HepG2 (cell line): ENCODE results near the gene DAD1. TPM values are rescaled to one million over a fixed set of nuclear protein-coding genes. Genes with fewer than 3 reads are reported as not detected.

Source experiments
- ARNTL ChIP-seq: sonication (generic); formaldehyde crosslinking; IDR thresholded peaks from 2 replicates; pipeline ENCODE4 v1.4.0; 2020; ENCODE audit warnings: mild to moderate bottlenecking, missing genetic modification reagents
- FOXA3 ChIP-seq: IDR thresholded peaks from 2 replicates; pipeline ENCODE4 v1.6.1; 2016; ENCODE audit warnings: missing genetic modification reagents, missing compliant biosample characterization
- GRHL1 ChIP-seq: sonication (generic); formaldehyde crosslinking; conservative IDR thresholded peaks from 2 replicates; pipeline ENCODE4 v1.8.0; 2022; ENCODE audit warnings: missing genetic modification reagents
- HOMEZ ChIP-seq: IDR thresholded peaks from 2 replicates; pipeline ENCODE4 v1.6.1; 2016; ENCODE audit warnings: low read depth
- ISL2 ChIP-seq: sonication (generic); formaldehyde crosslinking; IDR thresholded peaks from 2 replicates; pipeline ENCODE4 v1.5.0; 2020; ENCODE audit warnings: missing genetic modification reagents
- KDM3A ChIP-seq: IDR thresholded peaks from 2 replicates; pipeline ENCODE4 v1.6.1; 2018; ENCODE audit warnings: low read depth, missing compliant biosample characterization
- NFE2L1 ChIP-seq: sonication (generic); formaldehyde crosslinking; IDR thresholded peaks from 2 replicates; pipeline ENCODE4 v1.4.0; 2020; ENCODE audit warnings: missing genetic modification reagents, mild to moderate bottlenecking, borderline replicate concordance
- NR3C1 ChIP-seq: sonication (generic); formaldehyde crosslinking; IDR thresholded peaks from 2 replicates; pipeline ENCODE4 v1.4.0; 2020; ENCODE audit warnings: missing genetic modification reagents
- PRPF4 ChIP-seq: fragments of 200-400 bp; formaldehyde crosslinking; IDR thresholded peaks from 2 replicates; pipeline ENCODE4 v1.6.1; 2016; ENCODE audit warnings: low read length, low read depth; ENCODE audit not compliant: poor library complexity, severe bottlenecking
- RAD21 ChIP-seq: fragments of 450-650 bp; formaldehyde crosslinking; IDR thresholded peaks from 2 replicates; pipeline ENCODE4 v1.5.0; 2020; ENCODE audit warnings: mild to moderate bottlenecking
- ZBTB7B ChIP-seq: sonication (generic); formaldehyde crosslinking; IDR thresholded peaks from 2 replicates; pipeline ENCODE4 v1.4.0; 2020; ENCODE audit warnings: missing genetic modification reagents
- ZNF30 ChIP-seq: sonication (generic); formaldehyde crosslinking; IDR thresholded peaks from 2 replicates; pipeline ENCODE4 v1.5.0; 2020; ENCODE audit warnings: mild to moderate bottlenecking, missing genetic modification reagents
- ZNF552 ChIP-seq: sonication (generic); formaldehyde crosslinking; IDR thresholded peaks from 2 replicates; pipeline ENCODE4 v1.9.0; 2022; ENCODE audit warnings: missing genetic modification reagents, mild to moderate bottlenecking, borderline replicate concordance
- polyA plus RNA-seq, 8 experiments: library from polyadenylated mRNA; depleted of rRNA in 3 of 8; stranded (reverse) in 7 of 8; unstranded in 1 of 8; fragments of >200 nt; fragmentation: Illumina TruSeq in 4 of 8; extraction: Trizol in 4 of 8; gene quantifications; 2 replicates each; pipeline versions ENCODE4 v1.2.1 to v1.2.3, GENCODE V29; 2011 to 2016; ENCODE audit warnings: low read depth in 4 of 8, missing spikeins in 1 of 8, mixed read lengths in 1 of 8; ENCODE audit not compliant: insufficient read depth in 1 of 8
- total RNA-seq, 5 experiments: library from RNA; depleted of rRNA; stranded (reverse); fragments of >200 nt; fragmentation: Illumina TruSeq; extraction: Trizol; gene quantifications; 2 replicates each; pipeline ENCODE4 v1.2.3, GENCODE V29; 2016; ENCODE audit warnings: low read depth in 1 of 5
- TF ChIP-seq, protein P1 (sequence below): sonication (generic); formaldehyde crosslinking; IDR thresholded peaks from 2 replicates; pipeline ENCODE4 v1.9.0; 2021; ENCODE audit warnings: mild to moderate bottlenecking, missing genetic modification reagents

DAD1 gene
- total and polyA plus RNA-seq, 2 of the 13 experiments (the other 11 are each of a cell fraction or from before 2014, with no cell fraction given): 558 to 626 TPM

DNA sequence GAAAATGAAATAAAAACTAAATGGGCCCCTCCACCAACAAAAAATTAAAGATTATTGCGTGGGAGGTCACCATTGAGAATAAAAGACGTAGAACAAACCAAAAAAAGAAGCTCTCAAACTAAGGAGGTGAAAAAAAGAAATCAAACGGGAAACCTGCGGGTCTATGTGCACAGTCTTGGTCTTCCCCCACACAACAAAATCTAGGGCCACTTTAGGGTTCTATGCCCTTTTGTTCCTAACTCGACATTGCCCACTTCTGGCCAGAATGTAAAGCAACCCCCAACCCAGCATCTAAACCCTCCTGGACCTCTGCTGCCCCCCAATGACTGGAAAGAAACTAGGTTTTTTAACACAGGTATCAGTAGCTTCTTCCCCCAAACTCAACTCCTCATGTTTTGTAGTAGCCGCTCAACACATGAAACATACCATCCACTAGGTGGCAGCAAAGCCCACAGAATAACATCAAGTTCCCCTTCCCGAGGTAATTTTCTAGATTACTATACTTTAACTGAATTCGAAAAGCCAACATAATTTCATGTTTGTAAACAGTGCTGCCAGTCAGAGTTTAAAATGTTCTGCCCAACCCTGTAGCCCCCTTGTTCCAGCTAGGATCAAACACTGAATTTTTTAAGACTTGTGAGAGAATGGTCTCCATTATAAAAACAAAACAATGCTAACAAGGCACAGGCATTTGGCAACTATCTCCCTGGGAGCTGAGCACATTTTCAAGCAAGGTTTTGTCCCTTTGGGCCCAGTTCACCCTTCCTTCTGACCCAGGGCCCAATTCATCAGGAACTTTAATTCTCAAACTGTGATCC, 18.7 kb downstream of the DAD1 start (continued):
- TF ChIP-seq GRHL1 (no peak), ZBTB7B (CRISPR knock-in tag) (peak; percentile 34; the same call in 1 of the 2 replicates), FOXA3 (CRISPR knock-in tag) (no peak; the same call in none of the 2 replicates), KDM3A (CRISPR knock-in tag) (0 out of 2 replicates have a peak, but pooled peaks have one; percentile 71), ARNTL (0 out of 2 replicates have a peak, but pooled peaks have one; percentile 40), NR3C1 (CRISPR knock-in tag) (no peak), NFE2L1 (CRISPR knock-in tag) (no peak), ZNF552 (CRISPR knock-in tag) (no peak), RAD21 (CRISPR knock-in tag) (peak; percentile 96), HOMEZ (CRISPR knock-in tag) (peak; percentile 52; the same call in 1 of the 2 replicates), PRPF4 (no peak), ZNF30 (CRISPR knock-in tag) (no peak), ISL2 (CRISPR knock-in tag) (0 out of 2 replicates have a peak, but pooled peaks have one; percentile 35)
- TF ChIP-seq, protein P1, sequence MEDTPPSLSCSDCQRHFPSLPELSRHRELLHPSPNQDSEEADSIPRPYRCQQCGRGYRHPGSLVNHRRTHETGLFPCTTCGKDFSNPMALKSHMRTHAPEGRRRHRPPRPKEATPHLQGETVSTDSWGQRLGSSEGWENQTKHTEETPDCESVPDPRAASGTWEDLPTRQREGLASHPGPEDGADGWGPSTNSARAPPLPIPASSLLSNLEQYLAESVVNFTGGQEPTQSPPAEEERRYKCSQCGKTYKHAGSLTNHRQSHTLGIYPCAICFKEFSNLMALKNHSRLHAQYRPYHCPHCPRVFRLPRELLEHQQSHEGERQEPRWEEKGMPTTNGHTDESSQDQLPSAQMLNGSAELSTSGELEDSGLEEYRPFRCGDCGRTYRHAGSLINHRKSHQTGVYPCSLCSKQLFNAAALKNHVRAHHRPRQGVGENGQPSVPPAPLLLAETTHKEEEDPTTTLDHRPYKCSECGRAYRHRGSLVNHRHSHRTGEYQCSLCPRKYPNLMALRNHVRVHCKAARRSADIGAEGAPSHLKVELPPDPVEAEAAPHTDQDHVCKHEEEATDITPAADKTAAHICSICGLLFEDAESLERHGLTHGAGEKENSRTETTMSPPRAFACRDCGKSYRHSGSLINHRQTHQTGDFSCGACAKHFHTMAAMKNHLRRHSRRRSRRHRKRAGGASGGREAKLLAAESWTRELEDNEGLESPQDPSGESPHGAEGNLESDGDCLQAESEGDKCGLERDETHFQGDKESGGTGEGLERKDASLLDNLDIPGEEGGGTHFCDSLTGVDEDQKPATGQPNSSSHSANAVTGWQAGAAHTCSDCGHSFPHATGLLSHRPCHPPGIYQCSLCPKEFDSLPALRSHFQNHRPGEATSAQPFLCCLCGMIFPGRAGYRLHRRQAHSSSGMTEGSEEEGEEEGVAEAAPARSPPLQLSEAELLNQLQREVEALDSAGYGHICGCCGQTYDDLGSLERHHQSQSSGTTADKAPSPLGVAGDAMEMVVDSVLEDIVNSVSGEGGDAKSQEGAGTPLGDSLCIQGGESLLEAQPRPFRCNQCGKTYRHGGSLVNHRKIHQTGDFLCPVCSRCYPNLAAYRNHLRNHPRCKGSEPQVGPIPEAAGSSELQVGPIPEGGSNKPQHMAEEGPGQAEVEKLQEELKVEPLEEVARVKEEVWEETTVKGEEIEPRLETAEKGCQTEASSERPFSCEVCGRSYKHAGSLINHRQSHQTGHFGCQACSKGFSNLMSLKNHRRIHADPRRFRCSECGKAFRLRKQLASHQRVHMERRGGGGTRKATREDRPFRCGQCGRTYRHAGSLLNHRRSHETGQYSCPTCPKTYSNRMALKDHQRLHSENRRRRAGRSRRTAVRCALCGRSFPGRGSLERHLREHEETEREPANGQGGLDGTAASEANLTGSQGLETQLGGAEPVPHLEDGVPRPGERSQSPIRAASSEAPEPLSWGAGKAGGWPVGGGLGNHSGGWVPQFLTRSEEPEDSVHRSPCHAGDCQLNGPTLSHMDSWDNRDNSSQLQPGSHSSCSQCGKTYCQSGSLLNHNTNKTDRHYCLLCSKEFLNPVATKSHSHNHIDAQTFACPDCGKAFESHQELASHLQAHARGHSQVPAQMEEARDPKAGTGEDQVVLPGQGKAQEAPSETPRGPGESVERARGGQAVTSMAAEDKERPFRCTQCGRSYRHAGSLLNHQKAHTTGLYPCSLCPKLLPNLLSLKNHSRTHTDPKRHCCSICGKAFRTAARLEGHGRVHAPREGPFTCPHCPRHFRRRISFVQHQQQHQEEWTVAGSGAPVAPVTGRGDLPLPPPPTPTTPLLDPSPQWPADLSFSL (CRISPR knock-in tag): no peak
